Cardiac muscle cell (in vitro differentiated cells and primary cell): ENCODE data around the gene ZNF521. TPM values are rescaled to one million over a fixed set of nuclear protein-coding genes. Genes with fewer than 3 reads are reported as not detected.

Experiments
- DNase-seq, 2 donors: peaks; one replicate each; pipeline versions ENCODE4 v3.0.0 to v3.0.0-alpha.2; 2010 to 2017; ENCODE audit warnings: low read depth in 1 of 2, low spot score in 1 of 2
- H3K27ac ChIP-seq: fragments of 200-600 bp; sonication (generic); 2 replicates; pipeline ENCODE4 v1.5.1; 2016
- H3K27me3 ChIP-seq: fragments of 200-600 bp; sonication (generic); 2 replicates; pipeline ENCODE4 v1.6.0; 2016; ENCODE audit warnings: control low read depth
- H3K36me3 ChIP-seq: fragments of 200-600 bp; sonication (generic); 2 replicates; pipeline ENCODE4 v1.5.1; 2016; ENCODE audit warnings: control low read depth
- H3K4me1 ChIP-seq: fragments of 200-600 bp; sonication (generic); 2 replicates; pipeline ENCODE4 v1.8.1; 2017; ENCODE audit warnings: low read depth, mild to moderate bottlenecking, mixed run types
- H3K4me3 ChIP-seq: fragments of 200-600 bp; sonication (generic); 2 replicates; pipeline ENCODE4 v1.5.1; 2016; ENCODE audit warnings: mild to moderate bottlenecking
- H3K9me3 ChIP-seq: fragments of 200-600 bp; sonication (generic); 2 replicates; pipeline ENCODE4 v1.5.1; 2017; ENCODE audit warnings: low read depth, mild to moderate bottlenecking, control low read depth
- CTCF ChIP-seq: IDR thresholded peaks from 2 replicates; pipeline ENCODE4 v1.5.1; 2012; ENCODE audit warnings: low read depth, mild to moderate bottlenecking, low read length
- polyA plus RNA-seq: library from polyadenylated mRNA; unstranded; fragments of >200 nt; fragmentation: Nextera tagmentation; extraction: Ambion mirVana; gene quantifications from 2 replicates; pipeline ENCODE4 v1.2.1, GENCODE V29; 2016
- total RNA-seq: library from RNA; depleted of rRNA; stranded (reverse); fragments of >200 nt; gene quantifications from 2 replicates; pipeline ENCODE4 v1.2.3, GENCODE V29; 2016

The ZNF521 gene
- total and polyA plus RNA-seq, 2 experiments from 2014 or later, result 34.2 to 442 TPM

DNA sequence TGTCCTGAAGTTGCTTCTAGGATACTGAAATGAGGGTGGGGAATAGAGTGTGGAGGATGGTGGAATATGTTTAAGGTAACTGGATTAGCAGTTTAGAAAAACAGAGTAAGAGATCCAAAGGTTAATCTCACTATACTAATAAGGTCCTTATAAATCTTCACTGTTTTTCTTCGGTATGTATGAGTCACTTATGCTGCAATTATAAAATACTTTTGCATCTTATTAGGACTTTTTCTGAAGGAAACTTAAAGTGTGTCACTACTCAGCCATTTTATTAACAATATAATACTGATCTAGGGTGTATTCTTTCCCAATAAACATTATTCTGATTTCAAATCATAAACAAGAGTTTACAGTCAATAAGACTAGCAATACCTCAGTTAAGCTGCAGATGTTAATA lies 182.3 kb downstream of the ZNF521 start:
- DNase-seq, result no peak
- H3K27me3 ChIP-seq, result no peaks in the 10 kb centered on the region
- H3K9me3 ChIP-seq, result no peaks in the 10 kb centered on the region
- peaks cover 41% of the 10 kb centered on the region for H3K4me1 ChIP-seq
- TF ChIP-seq CTCF, result no peak
- H3K36me3 ChIP-seq, result no peaks in the 10 kb centered on the region
- H3K4me3 ChIP-seq, result no peak overlapping the region
- H3K27ac ChIP-seq, result peak overlapping the region; percentile 89

DNA sequence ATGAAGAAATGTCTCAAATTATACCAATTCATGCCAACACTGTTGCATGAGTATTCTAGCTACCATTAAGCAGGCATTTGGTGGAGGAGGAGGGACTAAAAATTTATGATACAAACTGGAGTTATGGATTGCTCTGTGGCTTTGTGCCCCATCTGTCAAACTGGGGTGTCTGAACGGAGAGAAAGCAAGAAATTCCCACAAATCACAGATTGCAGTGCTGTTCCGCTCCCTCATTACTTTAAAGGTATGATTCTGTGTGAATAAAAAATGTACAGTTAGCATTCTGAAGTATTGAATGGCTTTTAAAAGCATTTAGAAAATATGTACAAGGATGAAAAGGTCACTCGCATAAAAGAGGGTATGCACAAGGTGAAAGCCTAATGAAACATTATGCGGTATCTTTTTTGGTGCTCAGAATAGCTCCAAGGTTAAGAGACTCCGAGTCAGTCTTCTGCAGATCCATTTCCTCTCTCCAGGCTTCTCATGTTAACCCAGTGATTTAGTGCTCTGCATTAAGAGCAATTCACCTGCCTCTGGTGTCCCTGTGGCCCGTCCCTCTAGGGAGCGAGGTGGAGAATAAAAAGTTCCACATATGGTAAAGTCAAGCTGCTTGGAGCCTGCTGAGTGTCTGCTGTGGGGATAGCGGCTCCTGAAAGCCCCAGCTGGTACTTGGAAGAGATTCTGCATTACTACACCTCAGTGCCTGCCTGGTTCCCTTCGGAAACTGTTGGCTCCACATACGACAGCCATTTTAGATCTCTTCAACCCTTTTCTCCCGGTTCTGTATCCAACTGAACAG lies 184.2 kb downstream of the ZNF521 start:
- Histone ChIP-seq H3K27me3 (no peaks in the 10 kb centered on the region), H3K36me3 (no peaks in the 10 kb centered on the region), H3K27ac (peak overlapping the region; percentile 89), H3K4me3 (no peak overlapping the region), H3K9me3 (no peaks in the 10 kb centered on the region), H3K4me1 (peaks cover 52% of the 10 kb centered on the region)
- DNase-seq, result peak in 1 of 2 donors; percentile 68
- TF ChIP-seq CTCF, result no peak

DNA sequence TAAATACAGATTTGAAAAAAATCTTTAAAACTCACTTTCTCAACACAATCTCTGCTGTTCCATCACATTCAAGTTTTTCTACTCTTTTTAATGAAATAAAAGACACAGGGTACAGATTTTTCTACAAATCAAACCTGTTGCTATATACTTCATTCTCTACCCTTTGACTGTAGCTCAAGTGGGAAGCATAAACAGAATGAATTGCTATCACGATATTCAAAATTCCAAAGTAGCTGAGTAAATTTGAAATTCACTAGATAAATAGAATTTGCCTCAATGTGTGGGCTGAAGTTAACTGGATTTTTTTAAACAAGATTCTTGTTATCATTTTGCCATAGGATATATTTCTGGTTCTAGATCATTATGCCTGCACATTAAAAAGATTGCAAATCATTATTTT lies 185.9 kb downstream of the ZNF521 start:
- DNase-seq, result no peak
- Histone ChIP-seq H3K4me1 (peaks cover 49% of the 10 kb centered on the region), H3K27ac (peak overlapping the region; percentile 77), H3K4me3 (no peak overlapping the region), H3K27me3 (no peaks in the 10 kb centered on the region), H3K36me3 (no peaks in the 10 kb centered on the region), H3K9me3 (no peaks in the 10 kb centered on the region)
- TF ChIP-seq CTCF, result no peak

DNA sequence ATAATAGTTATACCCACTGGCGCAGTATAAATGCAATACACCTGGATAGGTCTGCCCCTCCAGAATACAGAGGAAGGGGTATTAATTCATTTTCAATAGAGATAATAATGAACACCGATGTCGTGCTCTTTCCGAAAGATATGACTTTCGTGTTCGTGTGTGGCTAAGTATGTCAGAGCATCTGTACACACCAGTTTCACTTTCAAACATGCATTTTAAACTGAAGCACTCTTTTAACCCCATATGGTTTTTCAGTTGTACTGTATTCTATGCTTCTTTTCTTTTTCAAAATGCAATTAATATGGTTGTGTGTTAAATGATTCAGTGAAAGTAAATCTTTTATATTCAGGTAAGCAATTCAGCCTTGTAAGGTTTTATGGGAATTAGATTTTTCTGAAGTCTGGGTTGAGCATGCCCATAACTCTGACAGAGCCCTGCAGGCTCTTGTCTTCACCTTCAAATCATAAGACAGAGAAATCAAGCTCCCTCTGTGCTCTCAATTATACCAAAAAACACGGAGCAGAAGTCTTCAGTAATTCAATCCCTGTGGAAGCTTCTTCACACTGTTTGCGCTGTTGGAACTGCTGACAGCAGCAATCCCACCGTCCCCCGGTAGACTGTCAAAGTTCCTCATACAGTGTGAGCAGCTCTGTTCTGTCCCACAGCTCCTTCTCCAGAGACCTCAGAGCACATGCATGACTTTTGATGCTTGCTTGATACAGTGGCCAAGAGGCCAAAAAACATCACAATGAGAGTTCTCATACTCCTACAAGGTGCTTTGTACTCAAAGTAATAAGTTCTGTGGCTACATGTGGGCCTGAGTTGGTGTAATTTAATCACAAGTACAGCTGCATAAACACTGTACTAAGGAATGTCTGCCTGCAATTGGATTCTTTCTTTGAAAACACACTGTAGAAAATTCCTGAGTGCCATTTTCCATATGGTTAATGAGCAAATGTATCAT lies 186.8 kb downstream of the ZNF521 start:
- no peak for TF ChIP-seq CTCF
- H3K9me3 ChIP-seq, result no peaks in the 10 kb centered on the region
- no peaks in the 10 kb centered on the region for H3K36me3 ChIP-seq
- peaks cover 59% of the 10 kb centered on the region for H3K4me1 ChIP-seq
- H3K4me3 ChIP-seq, result no peak overlapping the region
- H3K27me3 ChIP-seq, result no peaks in the 10 kb centered on the region
- peak overlapping the region; percentile 77 for H3K27ac ChIP-seq
- DNase-seq, result peak; percentile 30 to 43

- Histone ChIP-seq H3K4me1 (peaks cover 59% of the 10 kb centered on the region), H3K27ac (peak overlapping the region; percentile 77), H3K36me3 (no peaks in the 10 kb centered on the region), H3K9me3 (no peaks in the 10 kb centered on the region), H3K27me3 (no peaks in the 10 kb centered on the region), H3K4me3 (no peak overlapping the region)
- no peak for DNase-seq
- no peak for TF ChIP-seq CTCF
Measured at GRCh38 chr18:25164211-25164847, 187.6 kb downstream of the ZNF521 start.
